H1 (cell line): ENCODE data around the gene ELMO1. TPM values are rescaled to one million over a fixed set of nuclear protein-coding genes. Genes with fewer than 3 reads are reported as not detected.

Source experiments
- HDAC2 ChIP-seq, 2 experiments: fragments of 300-600 bp in 1 of 2; sonication (generic) in 1 of 2; IDR thresholded peaks; 2 replicates each; pipeline ENCODE4 v1.6.1; 2011 to 2012; ENCODE audit warnings: low read depth in 2 of 2, low read length in 2 of 2, mild to moderate bottlenecking in 2 of 2, moderate library complexity in 2 of 2, borderline replicate concordance in 1 of 2, inconsistent platforms in 1 of 2
- SIN3A ChIP-seq, 2 experiments: IDR thresholded peaks in 1 of 2; conservative IDR thresholded peaks in 1 of 2; 2 replicates each; pipeline ENCODE4 v1.6.1; 2011 to 2012; ENCODE audit warnings: low read length in 2 of 2, improper control_type of control experiment in 1 of 2, low read depth in 1 of 2, mild to moderate bottlenecking in 1 of 2
- polyA plus RNA-seq, 7 experiments: library from polyadenylated mRNA; depleted of rRNA in 3 of 7; stranded (reverse) in 5 of 7; unstranded in 2 of 7; fragments of >200 nt in 5 of 7; fragments of 200-250 nt in 2 of 7; gene quantifications; 1 replicate in 5 of 7; 2 replicates in 1 of 7; 4 replicates in 1 of 7; pipeline versions ENCODE4 v1.2.1 to v1.2.3, GENCODE V29; 2011 to 2013; ENCODE audit warnings: missing spikeins in 2 of 7, mixed read lengths in 2 of 7
- total RNA-seq: library from RNA; stranded (reverse); fragmentation: NEBNext Ultra II Directional; extraction: Animal tissue kit (Norgen Biotek cat#: 25700); gene quantifications from 2 replicates; pipeline ENCODE4 v1.2.1, GENCODE V29; 2021

ELMO1 gene
- total and polyA plus RNA-seq, 2 of the 8 experiments (the other 6 are each of a cell fraction or from before 2014, with no cell fraction given): 18.4 to 21.0 TPM

DNA sequence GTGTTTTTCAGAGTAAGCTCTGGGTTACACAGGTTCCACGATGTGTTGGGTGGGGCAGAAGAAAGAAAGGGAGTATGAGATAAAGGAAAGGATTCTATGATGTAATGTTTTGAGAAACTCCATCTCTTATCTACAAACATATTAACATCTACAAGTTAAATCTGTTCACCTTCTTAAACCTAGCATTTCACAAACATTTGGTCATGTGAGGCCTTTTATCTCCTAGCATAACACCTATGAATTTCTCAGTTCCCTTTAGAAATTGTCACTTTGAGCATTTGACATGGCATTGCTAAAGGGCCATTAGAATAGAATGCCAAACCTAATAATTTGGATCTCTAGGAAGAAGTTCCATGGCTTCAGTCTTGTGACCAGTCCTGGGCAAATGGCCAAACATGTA, 507.3 kb downstream of the ELMO1 start (continued):
- TF ChIP-seq HDAC2 (IDR thresholded peaks at IDR 0.05; ENCODE audit: borderline replicate concordance in 1 of 2, low read depth in 2 of 2, low read length in 2 of 2) (no peak), SIN3A (conservative IDR thresholded peaks at IDR 0.05 in 1 of 2, IDR thresholded peaks at IDR 0.05 in 1 of 2; ENCODE audit: low read depth in 1 of 2, low read length in 2 of 2) (no peak)
- TF ChIP-seq, all 59 proteins: peak for 0
